ENCODE measurements around the gene PRSS56. TPM values are rescaled to one million over a fixed set of nuclear protein-coding genes. Genes with fewer than 3 reads are reported as not detected.

The PRSS56 gene
- polyA plus RNA-seq, 1 donor from 2014 or later = 0.16 TPM

GRCh38 chr2:232540441-232541041, 20.4 kb downstream of the PRSS56 start:
- no peak overlapping the region for H3K4me3 ChIP-seq (ENCODE audit: low read length)
- H3K36me3 ChIP-seq (ENCODE audit: insufficient read depth, low read length) = peaks cover 3% of the 10 kb centered on the region
- no peak for TF ChIP-seq EP300 (conservative IDR thresholded peaks at IDR 0.05; ENCODE audit: poor library complexity, severe bottlenecking)
- TF ChIP-seq POLR2AphosphoS5 (IDR thresholded peaks at IDR 0.05) = no peak
- no peak for TF ChIP-seq TAF1 (IDR thresholded peaks at IDR 0.05; ENCODE audit: low read depth)
- TF ChIP-seq, protein P1, sequence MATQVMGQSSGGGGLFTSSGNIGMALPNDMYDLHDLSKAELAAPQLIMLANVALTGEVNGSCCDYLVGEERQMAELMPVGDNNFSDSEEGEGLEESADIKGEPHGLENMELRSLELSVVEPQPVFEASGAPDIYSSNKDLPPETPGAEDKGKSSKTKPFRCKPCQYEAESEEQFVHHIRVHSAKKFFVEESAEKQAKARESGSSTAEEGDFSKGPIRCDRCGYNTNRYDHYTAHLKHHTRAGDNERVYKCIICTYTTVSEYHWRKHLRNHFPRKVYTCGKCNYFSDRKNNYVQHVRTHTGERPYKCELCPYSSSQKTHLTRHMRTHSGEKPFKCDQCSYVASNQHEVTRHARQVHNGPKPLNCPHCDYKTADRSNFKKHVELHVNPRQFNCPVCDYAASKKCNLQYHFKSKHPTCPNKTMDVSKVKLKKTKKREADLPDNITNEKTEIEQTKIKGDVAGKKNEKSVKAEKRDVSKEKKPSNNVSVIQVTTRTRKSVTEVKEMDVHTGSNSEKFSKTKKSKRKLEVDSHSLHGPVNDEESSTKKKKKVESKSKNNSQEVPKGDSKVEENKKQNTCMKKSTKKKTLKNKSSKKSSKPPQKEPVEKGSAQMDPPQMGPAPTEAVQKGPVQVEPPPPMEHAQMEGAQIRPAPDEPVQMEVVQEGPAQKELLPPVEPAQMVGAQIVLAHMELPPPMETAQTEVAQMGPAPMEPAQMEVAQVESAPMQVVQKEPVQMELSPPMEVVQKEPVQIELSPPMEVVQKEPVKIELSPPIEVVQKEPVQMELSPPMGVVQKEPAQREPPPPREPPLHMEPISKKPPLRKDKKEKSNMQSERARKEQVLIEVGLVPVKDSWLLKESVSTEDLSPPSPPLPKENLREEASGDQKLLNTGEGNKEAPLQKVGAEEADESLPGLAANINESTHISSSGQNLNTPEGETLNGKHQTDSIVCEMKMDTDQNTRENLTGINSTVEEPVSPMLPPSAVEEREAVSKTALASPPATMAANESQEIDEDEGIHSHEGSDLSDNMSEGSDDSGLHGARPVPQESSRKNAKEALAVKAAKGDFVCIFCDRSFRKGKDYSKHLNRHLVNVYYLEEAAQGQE (IDR thresholded peaks at IDR 0.05; ENCODE audit: borderline replicate concordance) = no peak
- TF ChIP-seq RAD21 (conservative IDR thresholded peaks at IDR 0.05) = no peak
- TF ChIP-seq, protein P2, sequence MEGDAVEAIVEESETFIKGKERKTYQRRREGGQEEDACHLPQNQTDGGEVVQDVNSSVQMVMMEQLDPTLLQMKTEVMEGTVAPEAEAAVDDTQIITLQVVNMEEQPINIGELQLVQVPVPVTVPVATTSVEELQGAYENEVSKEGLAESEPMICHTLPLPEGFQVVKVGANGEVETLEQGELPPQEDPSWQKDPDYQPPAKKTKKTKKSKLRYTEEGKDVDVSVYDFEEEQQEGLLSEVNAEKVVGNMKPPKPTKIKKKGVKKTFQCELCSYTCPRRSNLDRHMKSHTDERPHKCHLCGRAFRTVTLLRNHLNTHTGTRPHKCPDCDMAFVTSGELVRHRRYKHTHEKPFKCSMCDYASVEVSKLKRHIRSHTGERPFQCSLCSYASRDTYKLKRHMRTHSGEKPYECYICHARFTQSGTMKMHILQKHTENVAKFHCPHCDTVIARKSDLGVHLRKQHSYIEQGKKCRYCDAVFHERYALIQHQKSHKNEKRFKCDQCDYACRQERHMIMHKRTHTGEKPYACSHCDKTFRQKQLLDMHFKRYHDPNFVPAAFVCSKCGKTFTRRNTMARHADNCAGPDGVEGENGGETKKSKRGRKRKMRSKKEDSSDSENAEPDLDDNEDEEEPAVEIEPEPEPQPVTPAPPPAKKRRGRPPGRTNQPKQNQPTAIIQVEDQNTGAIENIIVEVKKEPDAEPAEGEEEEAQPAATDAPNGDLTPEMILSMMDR (IDR thresholded peaks at IDR 0.05; ENCODE audit: poor library complexity, severe bottlenecking) = no peak
- TF ChIP-seq EZH2 (IDR thresholded peaks at IDR 0.05; ENCODE audit: borderline replicate concordance, insufficient read depth, low read length, poor library complexity, severe bottlenecking) = no peak
- TF ChIP-seq MXI1 (conservative IDR thresholded peaks at IDR 0.05; ENCODE audit: poor library complexity, severe bottlenecking) = no peak
- no peak for TF ChIP-seq SMC3 (conservative IDR thresholded peaks at IDR 0.05; ENCODE audit: poor library complexity)
- H4K20me1 ChIP-seq (ENCODE audit: insufficient read depth) = no peaks in the 10 kb centered on the region
- H3K4me2 ChIP-seq (ENCODE audit: low read length) = no peak overlapping the region
- no peaks in the 10 kb centered on the region for H3K79me2 ChIP-seq (replicated peaks; ENCODE audit: insufficient read depth, low read length)
- no peaks in the 10 kb centered on the region for H3K27me3 ChIP-seq (ENCODE audit: insufficient read depth, low read depth, low read length)
- H3K9ac ChIP-seq (ENCODE audit: low read length) = no peak overlapping the region
- no peaks in the 10 kb centered on the region for H3K9me2 ChIP-seq (ENCODE audit: insufficient read depth, low read length)
- H3K9me3 ChIP-seq (ENCODE audit: low read length) = no peaks in the 10 kb centered on the region
- no peaks in the 10 kb centered on the region for H3F3A ChIP-seq (ENCODE audit: insufficient read depth, low read length, poor library complexity, severe bottlenecking)
- H3K27ac ChIP-seq (ENCODE audit: low read length) = no peak overlapping the region
- H2AFZ ChIP-seq (ENCODE audit: low read depth, low read length) = no peak overlapping the region

DNA sequence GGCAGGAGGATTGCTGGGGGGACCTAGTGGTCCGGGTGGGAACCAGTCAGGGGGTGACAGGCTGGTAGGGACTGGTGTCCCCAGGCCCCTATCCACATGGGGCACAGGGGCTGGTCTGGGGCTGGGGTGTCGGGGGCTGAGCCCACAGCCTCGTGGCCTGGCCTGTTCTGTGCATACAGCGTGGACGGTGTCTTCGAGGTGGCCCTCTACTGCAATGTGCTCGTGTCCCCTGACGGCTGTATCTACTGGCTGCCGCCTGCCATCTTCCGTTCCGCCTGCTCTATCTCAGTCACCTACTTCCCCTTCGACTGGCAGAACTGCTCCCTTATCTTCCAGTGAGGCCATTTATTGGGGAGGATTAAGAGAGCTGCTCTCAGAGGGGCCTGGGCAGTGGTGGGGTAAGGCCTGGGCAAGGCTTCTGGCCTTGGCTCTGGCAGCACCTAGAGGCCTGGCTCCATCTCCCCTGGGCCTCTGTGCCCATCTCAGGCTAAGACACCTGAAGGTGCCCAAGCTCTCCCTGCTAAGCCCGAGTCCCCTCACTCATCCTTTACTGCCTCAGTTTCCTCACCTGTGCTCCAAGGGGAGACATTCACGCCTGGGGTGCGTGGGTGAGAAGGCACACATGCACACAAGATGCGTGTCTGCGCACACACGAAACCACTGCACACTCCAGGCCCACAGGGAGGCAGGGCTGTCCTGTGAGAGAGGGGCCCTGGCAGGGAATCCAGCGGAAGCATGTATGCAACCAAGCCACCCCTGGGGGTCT, 21.2 kb downstream of the PRSS56 start:
- TF ChIP-seq MXI1 (conservative IDR thresholded peaks at IDR 0.05; ENCODE audit: poor library complexity, severe bottlenecking) (no peak), SMC3 (conservative IDR thresholded peaks at IDR 0.05; ENCODE audit: poor library complexity) (no peak), TAF1 (IDR thresholded peaks at IDR 0.05; ENCODE audit: low read depth) (no peak), RAD21 (conservative IDR thresholded peaks at IDR 0.05) (no peak), EZH2 (IDR thresholded peaks at IDR 0.05; ENCODE audit: borderline replicate concordance, insufficient read depth, low read length, poor library complexity, severe bottlenecking) (no peak), EP300 (conservative IDR thresholded peaks at IDR 0.05; ENCODE audit: poor library complexity, severe bottlenecking) (no peak), POLR2AphosphoS5 (IDR thresholded peaks at IDR 0.05) (no peak)
- TF ChIP-seq, protein P1 (IDR thresholded peaks at IDR 0.05; ENCODE audit: borderline replicate concordance) = no peak
- TF ChIP-seq, protein P2 (IDR thresholded peaks at IDR 0.05; ENCODE audit: poor library complexity, severe bottlenecking) = no peak
- Histone ChIP-seq H3K4me3 (ENCODE audit: low read length) (no peak overlapping the region), H3K4me2 (ENCODE audit: low read length) (no peak overlapping the region), H3K36me3 (ENCODE audit: insufficient read depth, low read length) (peaks cover 7% of the 10 kb centered on the region), H3F3A (ENCODE audit: insufficient read depth, low read length, poor library complexity, severe bottlenecking) (no peaks in the 10 kb centered on the region), H2AFZ (ENCODE audit: low read depth, low read length) (no peak overlapping the region), H4K20me1 (ENCODE audit: insufficient read depth) (no peaks in the 10 kb centered on the region), H3K9me3 (ENCODE audit: low read length) (no peaks in the 10 kb centered on the region), H3K79me2 (replicated peaks; ENCODE audit: insufficient read depth, low read length) (peaks cover 4% of the 10 kb centered on the region), H3K27me3 (ENCODE audit: insufficient read depth, low read depth, low read length) (no peaks in the 10 kb centered on the region), H3K9ac (ENCODE audit: low read length) (no peak overlapping the region), H3K9me2 (ENCODE audit: insufficient read depth, low read length) (no peaks in the 10 kb centered on the region), H3K27ac (ENCODE audit: low read length) (no peak overlapping the region)
